Activated T-cell treated with anti-CD3 and anti-CD28 coated beads for 1 hour (primary cell): Measurements from ENCODE around the gene SRPK2.

Source experiments
- DNase-seq: peaks from one replicate; pipeline ENCODE4 v3.0.0-alpha.2; 2020; ENCODE audit warnings: low read depth

The SRPK2 gene

GRCh38 chr7:105133986-105134655, 254.6 kb downstream of the SRPK2 start:
- no peak for DNase-seq

- no peak for DNase-seq
Measured at GRCh38 chr7:105133358-105133757, 255.4 kb downstream of the SRPK2 start.

GRCh38 chr7:105132835-105133234, 255.9 kb downstream of the SRPK2 start:
- no peak for DNase-seq

- DNase-seq: no peak
Measured at GRCh38 chr7:105132335-105132734, 256.4 kb downstream of the SRPK2 start.

GRCh38 chr7:105131890-105132289, 256.8 kb downstream of the SRPK2 start:
- no peak for DNase-seq

- no peak for DNase-seq
Measured at GRCh38 chr7:105131033-105131656, 257.6 kb downstream of the SRPK2 start.

- no peak for DNase-seq
Measured at GRCh38 chr7:105130580-105130979, 258.1 kb downstream of the SRPK2 start.

GRCh38 chr7:105130048-105130447, 258.7 kb downstream of the SRPK2 start:
- DNase-seq: no peak

- DNase-seq: no peak
Measured at GRCh38 chr7:105127179-105127578, 261.5 kb downstream of the SRPK2 start.

GRCh38 chr7:105126436-105126975, 262.2 kb downstream of the SRPK2 start:
- DNase-seq: no peak

GRCh38 chr7:105125745-105126144, 263.0 kb downstream of the SRPK2 start:
- no peak for DNase-seq

GRCh38 chr7:105122619-105123018, 266.1 kb downstream of the SRPK2 start:
- no peak for DNase-seq

GRCh38 chr7:105118612-105119600, 269.8 kb downstream of the SRPK2 start:
- no peak for DNase-seq

GRCh38 chr7:105112440-105113418, 276.0 kb downstream of the SRPK2 start:
- DNase-seq: no peak

- no peak for DNase-seq
Measured at GRCh38 chr7:105107458-105107857, 281.3 kb downstream of the SRPK2 start.

- DNase-seq: no peak
Measured at GRCh38 chr7:105106473-105106872, 282.2 kb downstream of the SRPK2 start.

GRCh38 chr7:105105579-105105978, 283.1 kb downstream of the SRPK2 start:
- DNase-seq: no peak

- DNase-seq: no peak
Measured at GRCh38 chr7:105102557-105103352, 286.0 kb downstream of the SRPK2 start.

- no peak for DNase-seq
Measured at GRCh38 chr7:105101864-105102263, 286.9 kb downstream of the SRPK2 start.

- no peak for DNase-seq
Measured at GRCh38 chr7:105098863-105099515, 289.7 kb downstream of the SRPK2 start.
